Activated CD4-positive, alpha-beta T cell treated with anti-CD3 and anti-CD28 coated beads, Interleukin-2, amount 50 U/mL, for 48 hours (primary cell): ENCODE data around the gene SEMA4D.
A peak's percentile ranks its signal among the peaks of the same experiment; 100 is the strongest.

Experiments
- DNase-seq, 2 experiments: peaks; one replicate each; pipeline ENCODE4 v3.0.0-alpha.2; 2020

The SEMA4D gene

GRCh38 chr9:89498852-89499480 lies 1.1 kb upstream of the SEMA4D start:
- DNase-seq = peak in 1 of 2 experiments; percentile 55

- DNase-seq = peak in 1 of 2 experiments; percentile 33
Measured at GRCh38 chr9:89497257-89497963, 503 bp downstream of the SEMA4D start.

- DNase-seq = peak; percentile 58 to 67
Measured at GRCh38 chr9:89496645-89497256, 1.2 kb downstream of the SEMA4D start.

GRCh38 chr9:89495824-89496560 lies 1.9 kb downstream of the SEMA4D start:
- no peak for DNase-seq

- no peak for DNase-seq
Measured at GRCh38 chr9:89494199-89494598, 3.7 kb downstream of the SEMA4D start.

- DNase-seq = no peak
Measured at GRCh38 chr9:89493671-89494070, 4.2 kb downstream of the SEMA4D start.

GRCh38 chr9:89493181-89493580 lies 4.7 kb downstream of the SEMA4D start:
- no peak for DNase-seq

- DNase-seq = no peak
Measured at GRCh38 chr9:89492586-89492985, 5.3 kb downstream of the SEMA4D start.

GRCh38 chr9:89491694-89492093 lies 6.2 kb downstream of the SEMA4D start:
- peak; percentile 57 to 67 for DNase-seq

- DNase-seq = no peak
Measured at GRCh38 chr9:89489548-89490530, 8.1 kb downstream of the SEMA4D start.

GRCh38 chr9:89488936-89489335 lies 9.0 kb downstream of the SEMA4D start:
- no peak for DNase-seq

GRCh38 chr9:89488131-89488530 lies 9.8 kb downstream of the SEMA4D start:
- no peak for DNase-seq

GRCh38 chr9:89486681-89487080 lies 11.2 kb downstream of the SEMA4D start:
- no peak for DNase-seq

GRCh38 chr9:89484475-89485404 lies 13.2 kb downstream of the SEMA4D start:
- DNase-seq = no peak

GRCh38 chr9:89483592-89484474 lies 14.1 kb downstream of the SEMA4D start:
- DNase-seq = peak; percentile 68 to 74

- no peak for DNase-seq
Measured at GRCh38 chr9:89482901-89483361, 15.0 kb downstream of the SEMA4D start.

GRCh38 chr9:89482056-89482851 lies 15.7 kb downstream of the SEMA4D start:
- DNase-seq = no peak

GRCh38 chr9:89481538-89481915 lies 16.4 kb downstream of the SEMA4D start:
- DNase-seq = no peak
